Measurements from ENCODE around the gene MAPK8IP1. TPM values are rescaled to one million over a fixed set of nuclear protein-coding genes. Genes with fewer than 3 reads are reported as not detected.

The MAPK8IP1 gene
- total RNA-seq, 3 donors from 2014 or later, result 1.6 to 12.3 (median 2.5) TPM

DNA sequence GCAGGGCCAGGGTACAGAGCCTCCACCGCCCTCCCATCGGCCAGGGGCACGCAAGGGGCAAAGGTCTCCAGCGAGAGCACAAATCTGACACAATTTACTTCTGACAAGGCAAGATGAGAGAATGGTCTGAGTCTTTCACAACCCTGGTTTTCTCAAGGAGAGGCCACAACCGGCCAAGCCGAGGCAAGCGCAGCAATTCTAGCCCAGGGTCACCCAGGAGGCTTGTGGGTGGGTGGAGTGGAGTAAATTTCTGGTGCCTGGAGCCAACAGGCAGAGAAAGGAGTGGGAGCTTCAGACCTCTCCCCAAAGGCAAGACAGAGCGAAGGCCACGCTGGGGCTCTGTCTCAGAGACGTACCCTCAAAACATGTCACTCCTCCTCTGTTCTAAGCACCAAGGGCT lies 46.3 kb downstream of the MAPK8IP1 start:
- H3K9me3 ChIP-seq, result no peaks in the 10 kb centered on the region
- ATAC-seq (no peak), DNase-seq (no peak)
- peaks cover 6% of the 10 kb centered on the region for H3K4me1 ChIP-seq (ENCODE audit: low read depth)
- TF ChIP-seq, protein P1, sequence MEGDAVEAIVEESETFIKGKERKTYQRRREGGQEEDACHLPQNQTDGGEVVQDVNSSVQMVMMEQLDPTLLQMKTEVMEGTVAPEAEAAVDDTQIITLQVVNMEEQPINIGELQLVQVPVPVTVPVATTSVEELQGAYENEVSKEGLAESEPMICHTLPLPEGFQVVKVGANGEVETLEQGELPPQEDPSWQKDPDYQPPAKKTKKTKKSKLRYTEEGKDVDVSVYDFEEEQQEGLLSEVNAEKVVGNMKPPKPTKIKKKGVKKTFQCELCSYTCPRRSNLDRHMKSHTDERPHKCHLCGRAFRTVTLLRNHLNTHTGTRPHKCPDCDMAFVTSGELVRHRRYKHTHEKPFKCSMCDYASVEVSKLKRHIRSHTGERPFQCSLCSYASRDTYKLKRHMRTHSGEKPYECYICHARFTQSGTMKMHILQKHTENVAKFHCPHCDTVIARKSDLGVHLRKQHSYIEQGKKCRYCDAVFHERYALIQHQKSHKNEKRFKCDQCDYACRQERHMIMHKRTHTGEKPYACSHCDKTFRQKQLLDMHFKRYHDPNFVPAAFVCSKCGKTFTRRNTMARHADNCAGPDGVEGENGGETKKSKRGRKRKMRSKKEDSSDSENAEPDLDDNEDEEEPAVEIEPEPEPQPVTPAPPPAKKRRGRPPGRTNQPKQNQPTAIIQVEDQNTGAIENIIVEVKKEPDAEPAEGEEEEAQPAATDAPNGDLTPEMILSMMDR (IDR thresholded peaks at IDR 0.05), result no peak
- no peaks in the 10 kb centered on the region for H3K36me3 ChIP-seq (ENCODE audit: low read depth)
- H3K4me3 ChIP-seq, result no peak overlapping the region
- intact Hi-C loops (cut with DNase I, micrococcal nuclease), result no loop called here

DNA sequence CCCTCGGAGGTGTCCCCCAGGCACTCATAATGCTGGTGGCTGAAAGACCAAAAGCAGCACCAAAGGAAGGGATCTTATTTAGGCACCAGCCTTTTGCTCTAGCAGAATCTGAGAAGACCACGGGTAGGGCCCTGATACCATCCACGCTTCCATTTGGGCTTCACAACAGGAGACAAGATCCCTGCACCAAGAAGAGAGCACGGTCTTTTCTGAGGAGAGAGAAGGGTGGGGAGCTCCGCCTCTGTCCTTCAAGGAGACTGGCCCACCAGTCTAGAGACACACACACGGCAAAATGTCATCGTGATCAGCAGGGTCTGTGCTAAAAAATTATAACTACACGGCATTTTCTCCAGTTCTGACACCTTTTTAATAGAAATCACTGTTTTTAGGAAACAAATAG lies 46.8 kb downstream of the MAPK8IP1 start:
- Histone ChIP-seq H3K4me1 (ENCODE audit: low read depth) (peaks cover 6% of the 10 kb centered on the region), H3K9me3 (no peaks in the 10 kb centered on the region), H3K4me3 (no peak overlapping the region), H3K36me3 (ENCODE audit: low read depth) (no peaks in the 10 kb centered on the region)
- no peak for ATAC-seq
- TF ChIP-seq, protein P1 (IDR thresholded peaks at IDR 0.05), result no peak
- DNase-seq, result no peak
- intact Hi-C loops (cut with DNase I, micrococcal nuclease), result no loop called here

DNA sequence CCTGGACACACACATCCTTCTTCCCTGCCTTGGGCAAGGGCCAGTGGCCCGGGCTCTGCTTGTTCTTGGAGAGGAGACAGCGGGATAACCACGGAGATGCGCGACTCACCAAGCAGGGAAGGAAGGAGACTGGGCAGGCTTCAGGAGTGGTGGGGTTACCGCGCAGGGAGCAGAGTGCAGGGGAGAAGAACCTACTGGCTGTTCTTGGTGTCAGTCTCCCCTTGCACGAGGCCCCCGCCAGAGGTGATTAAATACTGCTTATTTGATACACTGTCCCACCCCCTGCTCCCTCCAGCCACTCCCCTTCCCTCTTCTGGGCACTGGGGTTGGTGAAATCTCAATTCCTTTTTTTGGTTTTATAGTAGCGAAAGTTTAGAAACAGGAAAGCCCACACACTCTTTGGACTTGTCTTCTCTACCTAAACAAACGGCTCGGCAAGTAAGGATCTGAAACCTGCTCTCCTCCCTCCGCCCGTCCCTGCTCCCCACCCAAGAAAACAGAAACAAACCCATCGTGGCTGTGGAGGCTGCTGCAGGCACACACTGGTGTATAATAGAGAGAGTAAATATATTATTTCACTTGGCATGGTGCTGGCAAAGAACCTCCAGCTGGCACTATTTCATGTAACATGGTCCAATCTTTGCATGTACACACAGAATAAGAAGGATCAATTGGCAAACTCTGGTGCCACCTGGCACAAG lies 47.8 kb downstream of the MAPK8IP1 start:
- H3K4me3 ChIP-seq, result no peak overlapping the region
- ATAC-seq (peak; percentile 19), DNase-seq (no peak)

DNA sequence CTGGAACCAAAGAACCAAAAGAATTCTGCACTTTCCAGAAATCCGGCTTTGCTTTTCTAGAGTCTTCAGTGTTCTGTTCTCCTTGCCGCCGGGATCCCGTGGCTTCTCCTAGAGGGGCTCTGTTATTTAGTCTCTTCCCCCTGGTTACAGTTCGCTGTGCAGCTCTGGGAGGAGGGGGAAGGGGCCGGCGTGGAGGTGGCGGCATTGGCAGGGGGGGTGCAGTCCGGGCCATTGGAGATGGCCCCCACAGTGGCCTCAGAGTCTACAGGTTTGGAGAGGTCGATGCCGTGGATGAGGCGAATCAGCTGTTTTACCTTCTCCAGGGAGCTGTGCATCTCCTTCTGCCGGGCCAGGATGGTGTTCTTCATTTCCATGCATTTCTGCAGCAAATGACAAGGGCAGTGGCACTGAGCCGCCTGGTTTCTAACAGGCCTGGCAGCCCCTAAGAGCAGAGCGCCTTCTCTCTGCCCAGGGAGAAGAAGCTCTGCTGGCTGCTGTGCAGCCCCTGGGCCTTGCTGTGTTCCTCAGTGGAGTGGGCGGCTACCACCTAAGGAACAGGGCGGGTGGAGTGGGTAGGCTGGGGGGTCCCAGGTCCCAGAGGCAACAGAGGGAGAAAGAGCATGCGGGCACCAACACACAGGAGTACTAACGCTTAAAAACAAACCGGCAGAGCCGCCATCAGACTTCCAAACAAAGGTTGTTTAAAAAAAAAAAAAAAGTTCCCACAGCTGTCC lies 48.6 kb downstream of the MAPK8IP1 start:
- no peaks in the 10 kb centered on the region for H3K36me3 ChIP-seq (ENCODE audit: low read depth)
- intact Hi-C loops (cut with DNase I, micrococcal nuclease), result no loop called here
- TF ChIP-seq, protein P1 (IDR thresholded peaks at IDR 0.05), result no peak
- no peak for DNase-seq
- peaks cover 6% of the 10 kb centered on the region for H3K4me1 ChIP-seq (ENCODE audit: low read depth)
- no peaks in the 10 kb centered on the region for H3K9me3 ChIP-seq
- H3K4me3 ChIP-seq, result no peak overlapping the region
- ATAC-seq, result no peak

More for the DNA sequence above, 47.8 kb downstream of the MAPK8IP1 start:
- Histone ChIP-seq H3K4me1 (ENCODE audit: low read depth) (peaks cover 6% of the 10 kb centered on the region), H3K36me3 (ENCODE audit: low read depth) (no peaks in the 10 kb centered on the region), H3K9me3 (no peaks in the 10 kb centered on the region)
- TF ChIP-seq, protein P1 (IDR thresholded peaks at IDR 0.05), result no peak
- intact Hi-C loops (cut with DNase I, micrococcal nuclease), result no loop called here

DNA sequence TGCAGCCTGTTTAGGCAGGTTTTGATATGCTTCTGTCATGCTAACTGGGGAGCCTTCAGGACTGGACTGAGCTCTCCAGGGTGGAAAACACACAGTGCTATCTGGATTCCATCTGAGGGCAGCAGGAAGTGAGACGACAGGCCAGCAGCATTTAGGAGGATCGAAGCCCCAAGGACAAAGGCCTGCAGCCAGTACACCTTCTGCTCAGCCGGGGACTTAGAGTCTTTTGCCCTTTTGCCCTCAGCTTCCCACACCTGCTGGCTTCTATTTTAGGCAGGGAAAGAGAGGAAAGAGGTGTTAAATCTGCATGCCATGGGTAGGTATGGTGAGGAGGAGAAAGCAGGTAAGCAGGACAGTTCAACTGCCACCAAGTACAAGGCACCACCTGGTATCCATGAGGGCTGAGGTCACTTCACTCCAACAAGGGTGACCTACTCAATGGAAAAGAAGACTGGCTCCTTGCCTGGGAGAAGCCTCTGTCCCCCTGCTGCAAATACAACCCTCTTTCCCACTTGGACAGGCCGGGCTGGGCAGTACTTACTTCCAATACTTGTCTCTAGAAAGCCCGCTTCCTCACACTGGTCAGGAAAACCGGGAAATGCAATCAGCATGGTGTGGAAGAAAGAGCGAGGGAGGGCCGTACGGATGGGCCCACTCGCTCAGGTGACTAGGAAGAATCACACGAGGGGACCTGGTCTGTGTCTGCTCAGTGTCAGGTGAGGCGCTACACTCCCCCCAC lies 49.3 kb downstream of the MAPK8IP1 start:
- TF ChIP-seq, protein P1 (IDR thresholded peaks at IDR 0.05), result no peak
- Histone ChIP-seq H3K4me1 (ENCODE audit: low read depth) (peaks cover 4% of the 10 kb centered on the region), H3K4me3 (no peak overlapping the region), H3K9me3 (no peaks in the 10 kb centered on the region), H3K36me3 (ENCODE audit: low read depth) (no peaks in the 10 kb centered on the region)
- ATAC-seq, result no peak
- no peak for DNase-seq
- intact Hi-C loops (cut with DNase I, micrococcal nuclease), result no loop called here

All from mucosa of descending colon (tissue), 3 donors.